ENCODE measurements around the gene IMMT. TPM values are rescaled to one million over a fixed set of nuclear protein-coding genes. Genes with fewer than 3 reads are reported as not detected.

IMMT gene
- total and polyA plus RNA-seq, 2 of the 8 experiments (the other 6 are each of a cell fraction or from before 2014, with no cell fraction given): 37.7 to 103 TPM

DNA sequence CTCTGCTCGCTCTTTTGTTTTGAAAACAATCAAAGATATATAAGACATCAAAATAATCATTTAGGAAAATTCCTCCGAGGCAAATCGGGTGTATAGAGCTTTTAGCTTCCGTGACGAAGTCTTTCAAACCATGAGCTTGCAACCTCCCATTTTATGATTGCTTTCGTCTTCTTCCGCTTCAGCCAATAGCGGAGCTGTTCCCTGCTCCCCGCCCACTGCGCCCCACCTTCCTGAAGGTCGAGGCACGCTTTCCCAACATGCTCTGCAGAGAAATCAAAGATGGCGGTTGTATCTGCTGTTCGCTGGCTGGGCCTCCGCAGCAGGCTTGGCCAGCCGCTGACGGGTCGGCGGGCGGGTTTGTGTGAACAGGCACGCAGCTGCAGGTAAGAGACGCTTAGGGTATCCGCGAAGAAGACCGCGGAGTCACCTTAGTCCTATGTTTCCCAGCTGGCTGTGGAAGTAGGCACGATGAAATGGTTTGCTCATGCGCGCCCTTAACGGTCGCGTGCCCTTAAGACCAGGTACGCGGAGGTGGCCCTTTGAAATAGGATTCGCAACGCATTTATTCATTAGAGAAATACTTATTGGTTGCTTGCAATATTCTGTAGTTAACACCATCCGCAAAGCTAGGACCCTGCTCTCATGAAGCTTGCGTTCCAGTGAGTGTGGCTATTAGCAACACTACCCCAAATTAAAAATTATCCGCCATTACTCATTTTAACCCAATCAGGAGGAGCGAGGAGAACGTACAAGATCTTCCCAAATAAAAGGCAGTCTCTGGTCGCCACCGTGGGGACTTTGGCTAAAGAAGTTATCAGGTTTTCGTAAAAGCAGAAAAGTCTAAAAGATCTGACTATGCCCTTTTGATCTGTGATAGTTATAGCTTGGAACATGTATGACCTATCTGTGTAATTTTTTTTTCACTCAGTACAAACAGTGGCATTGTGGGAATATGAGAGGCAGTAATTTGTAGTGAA, 89.0 kb downstream of the IMMT start, which contains the start of gene PTCD3 (continued):
- peak; percentile 91 for TF ChIP-seq TAF7 (optimal IDR thresholded peaks at IDR 0.05; ENCODE audit: borderline replicate concordance, low read depth, low read length)
- TF ChIP-seq SIN3A (conservative IDR thresholded peaks at IDR 0.05 in 1 of 2, IDR thresholded peaks at IDR 0.05 in 1 of 2; ENCODE audit: low read depth in 1 of 2, low read length in 2 of 2): peak; percentile 25 to 59; a peak in 1 of 4 replicates
- no peak for TF ChIP-seq TCF12 (IDR thresholded peaks at IDR 0.05; ENCODE audit: low read depth, low read length)
- peak; percentile 34 for TF ChIP-seq KDM4A (IDR thresholded peaks at IDR 0.05; ENCODE audit: low read depth, low read length, severe bottlenecking)
- no peak for TF ChIP-seq BRCA1 (IDR thresholded peaks at IDR 0.05; ENCODE audit: low read depth, low read length)

Data from H1 (cell line).